ENCODE results near the gene CCDC51. TPM values are rescaled to one million over a fixed set of nuclear protein-coding genes. Genes with fewer than 3 reads are reported as not detected.

The CCDC51 gene
- total RNA-seq, 1 experiment from 2014 or later, result 27.8 TPM

DNA sequence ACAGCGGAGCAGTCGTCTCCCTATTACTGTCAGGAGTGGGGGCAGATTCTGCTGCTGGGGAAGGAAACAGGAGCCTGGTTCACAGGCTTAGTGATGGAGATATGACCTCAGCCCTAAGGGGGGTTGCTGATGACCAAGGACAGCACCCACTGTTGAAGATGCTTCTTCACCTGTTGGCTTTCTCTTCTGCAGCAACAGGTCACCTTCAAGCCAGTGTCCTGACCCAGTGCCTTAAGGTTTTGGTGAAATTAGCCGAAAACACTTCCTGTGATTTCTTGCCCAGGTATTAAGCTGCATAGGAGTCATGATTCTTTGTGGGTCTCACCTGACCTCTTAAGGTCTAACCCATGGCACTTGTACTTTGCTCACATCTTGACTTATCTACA is 20.6 kb upstream of the CCDC51 start:
- BruUV-seq (replicated peaks), result no TSS peak
- Histone ChIP-seq H4K20me1 (ENCODE audit: low read length) (no peaks in the 10 kb centered on the region), H3F3A (ENCODE audit: low read length, unreplicated experiment) (no peaks in the 10 kb centered on the region), H3K36me3 (ENCODE audit: low read depth, low read length) (peaks cover 32% of the 10 kb centered on the region), H3K9me2 (replicated peaks; ENCODE audit: low read length) (no peaks in the 10 kb centered on the region), H3K27me3 (ENCODE audit: low read length) (no peaks in the 10 kb centered on the region), H2AFZ (ENCODE audit: low read length) (no peak overlapping the region), H3K27ac (ENCODE audit: low read length) (no peak overlapping the region), H3K4me1 (ENCODE audit: insufficient read depth, low read length) (peaks cover 8% of the 10 kb centered on the region), H3K9me3 (ENCODE audit: low read length) (no peaks in the 10 kb centered on the region), H3K4me2 (ENCODE audit: low read length) (no peak overlapping the region), H3K4me3 (ENCODE audit: low read length) (no peak overlapping the region), H3K9ac (ENCODE audit: low read length) (no peak overlapping the region), H3K79me2 (ENCODE audit: low read length) (no peaks in the 10 kb centered on the region)
- no peak for TF ChIP-seq CTCF (conservative IDR thresholded peaks at IDR 0.05; ENCODE audit: low read depth, low read length)
- ChIA-PET POLR2A (ENCODE audit: unreplicated experiment) (no interaction called here), CTCF (no interaction called here)
- ATAC-seq, result no peak
- intact Hi-C loops (cut with micrococcal nuclease), result no loop called here
- no peak for DNase-seq

DNA sequence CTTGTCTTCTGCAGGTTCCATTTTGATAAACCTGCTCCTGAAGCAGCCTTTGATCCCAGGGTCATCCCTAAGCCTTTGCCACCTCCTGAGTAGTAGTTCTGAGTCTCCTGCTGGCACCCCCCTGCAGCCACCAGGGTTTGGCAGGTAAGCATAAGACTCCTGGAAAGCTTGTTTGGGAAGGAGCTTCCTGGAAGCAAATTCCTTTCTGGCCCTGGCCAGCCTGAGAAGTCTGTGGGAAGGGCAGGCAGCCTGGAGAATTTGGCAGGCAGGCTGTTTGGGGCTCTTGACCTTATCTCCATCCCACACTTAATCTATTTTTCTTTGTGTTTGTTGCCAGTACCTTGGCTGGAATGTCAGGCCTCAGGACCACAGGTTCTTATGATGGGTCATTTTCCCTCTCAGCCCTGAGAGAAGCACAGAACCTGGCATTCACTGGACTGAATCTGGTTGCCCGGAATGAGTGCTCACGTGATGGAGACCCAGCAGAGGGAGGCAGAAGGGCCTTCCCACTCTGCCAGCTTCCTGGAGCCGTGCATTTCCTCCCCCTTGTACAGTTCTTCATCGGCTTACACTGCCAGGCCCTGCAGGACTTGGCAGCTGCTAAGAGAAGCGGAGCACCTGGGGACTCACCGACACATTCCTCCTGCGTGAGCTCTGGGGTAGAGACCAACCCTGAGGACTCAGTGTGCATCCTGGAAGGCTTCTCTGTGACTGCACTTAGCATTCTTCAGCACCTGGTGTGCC is 20.0 kb upstream of the CCDC51 start:
- ChIA-PET POLR2A (ENCODE audit: unreplicated experiment) (no interaction called here), CTCF (no interaction called here)
- Histone ChIP-seq H4K20me1 (ENCODE audit: low read length) (no peaks in the 10 kb centered on the region), H3K4me2 (ENCODE audit: low read length) (no peak overlapping the region), H3K79me2 (ENCODE audit: low read length) (no peaks in the 10 kb centered on the region), H3K9me3 (ENCODE audit: low read length) (no peaks in the 10 kb centered on the region), H3K9ac (ENCODE audit: low read length) (no peak overlapping the region), H3K4me1 (ENCODE audit: insufficient read depth, low read length) (peaks cover 4% of the 10 kb centered on the region), H2AFZ (ENCODE audit: low read length) (no peak overlapping the region), H3K4me3 (ENCODE audit: low read length) (no peak overlapping the region), H3F3A (ENCODE audit: low read length, unreplicated experiment) (no peaks in the 10 kb centered on the region), H3K9me2 (replicated peaks; ENCODE audit: low read length) (no peaks in the 10 kb centered on the region), H3K27me3 (ENCODE audit: low read length) (no peaks in the 10 kb centered on the region), H3K27ac (ENCODE audit: low read length) (no peak overlapping the region), H3K36me3 (ENCODE audit: low read depth, low read length) (peaks cover 37% of the 10 kb centered on the region)
- intact Hi-C loops (cut with micrococcal nuclease), result no loop called here
- no peak for ATAC-seq
- DNase-seq, result no peak
- TF ChIP-seq EZH2 (IDR thresholded peaks at IDR 0.05; ENCODE audit: low read length, unreplicated experiment) (no peak), CTCF (conservative IDR thresholded peaks at IDR 0.05; ENCODE audit: low read depth, low read length) (no peak), EZH2phosphoT487 (IDR thresholded peaks at IDR 0.05; ENCODE audit: borderline replicate concordance, low read length) (no peak)
- no TSS peak for BruUV-seq (replicated peaks)

DNA sequence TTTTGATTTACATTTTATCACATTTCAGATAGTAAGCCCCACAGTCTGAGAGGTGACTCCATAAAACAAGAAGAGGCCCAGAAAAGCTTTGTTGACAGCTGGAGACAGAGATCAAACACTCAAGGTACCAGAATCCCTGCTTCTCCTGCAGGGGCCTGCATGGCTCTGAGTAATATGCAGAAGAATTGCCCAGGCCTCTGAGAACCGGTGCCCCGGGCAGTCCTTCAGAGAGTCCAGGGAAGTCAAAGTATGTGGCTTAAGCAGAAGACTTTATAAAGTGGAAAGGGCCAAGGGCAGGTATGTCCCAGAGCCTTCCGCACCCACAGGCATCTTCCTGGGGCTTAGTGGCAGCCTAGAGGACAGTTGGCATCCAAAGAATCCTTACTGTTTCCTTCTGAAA is 19.4 kb upstream of the CCDC51 start:
- H3K4me1 ChIP-seq (ENCODE audit: insufficient read depth, low read length), result no peaks in the 10 kb centered on the region
- no TSS peak for BruUV-seq (replicated peaks)
- CTCF ChIA-PET, result no interaction called here
- H2AFZ ChIP-seq (ENCODE audit: low read length), result no peak overlapping the region
- H3K9me2 ChIP-seq (replicated peaks; ENCODE audit: low read length), result no peaks in the 10 kb centered on the region
- H3K27me3 ChIP-seq (ENCODE audit: low read length), result no peaks in the 10 kb centered on the region
- DNase-seq (no peak), ATAC-seq (no peak)
- intact Hi-C loops (cut with micrococcal nuclease), result no loop called here
- peaks cover 39% of the 10 kb centered on the region for H3K36me3 ChIP-seq (ENCODE audit: low read depth, low read length)
- no peak overlapping the region for H3K9ac ChIP-seq (ENCODE audit: low read length)
- no peaks in the 10 kb centered on the region for H3K9me3 ChIP-seq (ENCODE audit: low read length)
- no peaks in the 10 kb centered on the region for H3K79me2 ChIP-seq (ENCODE audit: low read length)
- H3F3A ChIP-seq (ENCODE audit: low read length, unreplicated experiment), result no peaks in the 10 kb centered on the region
- no peaks in the 10 kb centered on the region for H4K20me1 ChIP-seq (ENCODE audit: low read length)
- no peak overlapping the region for H3K4me3 ChIP-seq (ENCODE audit: low read length)
- TF ChIP-seq CTCF (conservative IDR thresholded peaks at IDR 0.05; ENCODE audit: low read depth, low read length) (no peak), EZH2 (IDR thresholded peaks at IDR 0.05; ENCODE audit: low read length, unreplicated experiment) (no peak), EZH2phosphoT487 (IDR thresholded peaks at IDR 0.05; ENCODE audit: borderline replicate concordance, low read length) (no peak)
- H3K4me2 ChIP-seq (ENCODE audit: low read length), result no peak overlapping the region
- H3K27ac ChIP-seq (ENCODE audit: low read length), result no peak overlapping the region
- POLR2A ChIA-PET (ENCODE audit: unreplicated experiment), result no interaction called here
